Prostate gland (tissue), 2 donors: ENCODE data around the gene ACYP1. TPM values are rescaled to one million over a fixed set of nuclear protein-coding genes. Genes with fewer than 3 reads are reported as not detected.

Experiments used
- DNase-seq: peaks from one replicate; pipeline ENCODE4 v3.0.0-alpha.2; 2019; ENCODE audit warnings: low spot score
- H3K27ac ChIP-seq, 2 donors: fragments of 200-600 bp; sonication (generic); 2 replicates each; pipeline ENCODE4 v1.5.1; 2017 to 2019
- H3K27me3 ChIP-seq: fragments of 200-600 bp; sonication (generic); replicated peaks from 2 replicates; pipeline ENCODE4 v1.5.1; 2019; ENCODE audit not compliant: insufficient read depth
- H3K36me3 ChIP-seq, 2 donors: fragments of 200-600 bp; sonication (generic); 1 replicate in 1 of 2; 2 replicates in 1 of 2; pipeline versions ENCODE4 v1.5.1 to v1.8.1; 2017 to 2019
- H3K4me1 ChIP-seq: fragments of 200-600 bp; sonication (generic); replicated peaks from 2 replicates; pipeline ENCODE4 v1.5.1; 2019
- H3K4me3 ChIP-seq, 2 donors: fragments of 200-600 bp; sonication (generic); 2 replicates each; pipeline ENCODE4 v1.5.1; 2017 to 2019
- H3K9me3 ChIP-seq: fragments of 200-600 bp; sonication (generic); 2 replicates; pipeline ENCODE4 v1.5.1; 2017
- CTCF ChIP-seq, 4 experiments: fragments of 200-600 bp in 2 of 4; fragments of 450-650 bp in 2 of 4; sonication (generic) in 2 of 4; IDR thresholded peaks; 1 replicate in 3 of 4; 2 replicates in 1 of 4; pipeline ENCODE4 v1.5.1; 2016 to 2019; ENCODE audit warnings: antibody characterized with exemption in 4 of 4, mild to moderate bottlenecking in 2 of 4, moderate library complexity in 2 of 4
- POLR2A ChIP-seq: fragments of 450-650 bp; IDR thresholded peaks from one replicate; pipeline ENCODE4 v1.6.1; 2016; ENCODE audit warnings: antibody characterized with exemption, mild to moderate bottlenecking
- POLR2AphosphoS5 ChIP-seq: sonication (generic); formaldehyde crosslinking; IDR thresholded peaks from one replicate; pipeline ENCODE4 v1.6.1; 2017; ENCODE audit warnings: antibody characterized with exemption
- WGBS: methylation state at CpG from one replicate; pipeline ENCODE4 v1.1.5; 2018; 5-methylcytosine and 5-hydroxymethylcytosine counted together
- intact Hi-C: fragments of 100-400 bp; cut with DNase I; formaldehyde crosslinking; loops from one replicate; pipeline ENCODE4 v1.14.2; 2022
- total RNA-seq, 2 donors: library from RNA; depleted of rRNA; stranded (reverse); fragments of >200 nt; gene quantifications; one replicate each; pipeline ENCODE4 v1.1.0, GENCODE V29; 2016

ACYP1 gene
- 10 to 100 TPM; 11.2 to 14.3 TPM for total RNA-seq

GRCh38 chr14:75063491-75064204 is at the start of gene ACYP1:
Gene ACYP1 (minus strand): TSS chr14:75064024. CDS start chr14:75063553, 471 bp downstream.
- intact Hi-C loops, result no loop called here
- TF ChIP-seq POLR2AphosphoS5 (peak; percentile 78), CTCF (IDR thresholded peaks at IDR 0.05) (no peak), POLR2A (peak; percentile 24)
- Histone ChIP-seq H3K27me3 (no peaks in the 10 kb centered on the region), H3K4me1 (no peaks in the 10 kb centered on the region), H3K9me3 (no peaks in the 10 kb centered on the region), H3K36me3 (no peaks in the 10 kb centered on the region), H3K4me3 (peak within 1 kb of the TSS; percentile 45 to 72), H3K27ac (peak within 1 kb of the TSS; percentile 18 to 70)
- WGBS, result 2% methylated on average over 34 of the region's 34 CpGs
- peak; percentile 92 for DNase-seq

- H3K27me3 ChIP-seq, result no peaks in the 10 kb centered on the region
- no peak for DNase-seq
- 88% methylated on average over 2 of the region's 2 CpGs for WGBS
- peaks cover 5 to 9% of the 10 kb centered on the region in 2 donors for H3K36me3 ChIP-seq
- H3K4me1 ChIP-seq, result no peaks in the 10 kb centered on the region
- TF ChIP-seq POLR2A, result no peak
- TF ChIP-seq CTCF (IDR thresholded peaks at IDR 0.05), result no peak
- TF ChIP-seq POLR2AphosphoS5, result no peak
- H3K9me3 ChIP-seq, result no peaks in the 10 kb centered on the region
- H3K4me3 ChIP-seq, result no peak overlapping the region
- H3K27ac ChIP-seq, result no peak overlapping the region
- intact Hi-C loops, result no loop called here
Measured at GRCh38 chr14:75109877-75110276, 46.1 kb upstream of the ACYP1 start.

- WGBS, result 78% methylated on average over 3 of the region's 3 CpGs
- intact Hi-C loops, result no loop called here
- no peaks in the 10 kb centered on the region for H3K9me3 ChIP-seq
- H3K4me3 ChIP-seq, result no peak overlapping the region
- no peak for DNase-seq
- H3K4me1 ChIP-seq, result no peaks in the 10 kb centered on the region
- H3K36me3 ChIP-seq, result peaks cover 5 to 9% of the 10 kb centered on the region in 2 donors
- no peaks in the 10 kb centered on the region for H3K27me3 ChIP-seq
- TF ChIP-seq POLR2A (no peak), POLR2AphosphoS5 (no peak), CTCF (IDR thresholded peaks at IDR 0.05) (no peak)
- H3K27ac ChIP-seq, result no peak overlapping the region
Measured at GRCh38 chr14:75107186-75107585, 43.4 kb upstream of the ACYP1 start.

GRCh38 chr14:75101491-75101890 is 37.7 kb upstream of the ACYP1 start:
- Histone ChIP-seq H3K9me3 (no peaks in the 10 kb centered on the region), H3K36me3 (peaks cover 0 to 3% of the 10 kb centered on the region in 2 donors), H3K4me1 (no peaks in the 10 kb centered on the region), H3K27me3 (no peaks in the 10 kb centered on the region), H3K27ac (peak overlapping the region in 1 of 2 donors; percentile 53), H3K4me3 (no peak overlapping the region)
- WGBS, result 38% methylated on average over 4 of the region's 4 CpGs
- DNase-seq, result peak; percentile 35
- TF ChIP-seq POLR2AphosphoS5 (no peak), POLR2A (no peak), CTCF (IDR thresholded peaks at IDR 0.05) (no peak)
- intact Hi-C loops, result no loop called here

GRCh38 chr14:75098682-75099081 is 34.9 kb upstream of the ACYP1 start:
- no peaks in the 10 kb centered on the region for H3K9me3 ChIP-seq
- DNase-seq, result no peak
- H3K36me3 ChIP-seq, result peaks cover 3 to 6% of the 10 kb centered on the region in 2 donors
- intact Hi-C loops, result no loop called here
- H3K27me3 ChIP-seq, result no peaks in the 10 kb centered on the region
- no peaks in the 10 kb centered on the region for H3K4me1 ChIP-seq
- no peak overlapping the region for H3K27ac ChIP-seq
- no peak overlapping the region for H3K4me3 ChIP-seq
- WGBS, result 54% methylated on average over 1 of the region's 1 CpG
- no peak for TF ChIP-seq POLR2AphosphoS5
- TF ChIP-seq CTCF (IDR thresholded peaks at IDR 0.05), result no peak
- TF ChIP-seq POLR2A, result no peak
